Chondrocyte (in vitro differentiated cells): ENCODE results near the gene MED8. TPM values are rescaled to one million over a fixed set of nuclear protein-coding genes. Genes with fewer than 3 reads are reported as not detected.

Experiments used
- DNase-seq: peaks from one replicate; pipeline ENCODE4 v3.0.0; 2021; ENCODE audit warnings: mixed read lengths, low spot score
- H3K27ac Mint-ChIP-seq: one replicate; pipeline ENCODE4 v1.8.0; 2021; ENCODE audit warnings: mild to moderate bottlenecking, moderate library complexity, mixed read lengths; ENCODE audit not compliant: unreplicated experiment
- H3K27me3 Mint-ChIP-seq: 2 replicates; pipeline ENCODE4 v1.8.0; 2021; ENCODE audit warnings: low read depth, mixed read lengths
- H3K36me3 Mint-ChIP-seq: 2 replicates; pipeline ENCODE4 v1.8.0; 2021; ENCODE audit warnings: low read depth, mixed read lengths
- H3K4me1 Mint-ChIP-seq: 2 replicates; pipeline ENCODE4 v1.8.0; 2021; ENCODE audit warnings: low read depth, mild to moderate bottlenecking, mixed read lengths
- H3K4me3 Mint-ChIP-seq: one replicate; pipeline ENCODE4 v1.8.0; 2021; ENCODE audit warnings: mild to moderate bottlenecking, moderate library complexity, mixed read lengths; ENCODE audit not compliant: unreplicated experiment
- H3K9me3 Mint-ChIP-seq: 2 replicates; pipeline ENCODE4 v1.8.0; 2021; ENCODE audit warnings: low read depth, mixed read lengths
- total RNA-seq: library from RNA; stranded (reverse); gene quantifications from 3 replicates; pipeline ENCODE4 v1.2.1, GENCODE V29; 2021
- TF ChIP-seq, protein P1 (sequence below): fragments of 200-600 bp; sonication (generic); IDR thresholded peaks from 2 replicates; pipeline ENCODE4 v1.5.0; 2021; ENCODE audit warnings: antibody characterized with exemption, mild to moderate bottlenecking, moderate library complexity

MED8 gene
- total RNA-seq, 1 donor from 2014 or later: 48.4 TPM

DNA sequence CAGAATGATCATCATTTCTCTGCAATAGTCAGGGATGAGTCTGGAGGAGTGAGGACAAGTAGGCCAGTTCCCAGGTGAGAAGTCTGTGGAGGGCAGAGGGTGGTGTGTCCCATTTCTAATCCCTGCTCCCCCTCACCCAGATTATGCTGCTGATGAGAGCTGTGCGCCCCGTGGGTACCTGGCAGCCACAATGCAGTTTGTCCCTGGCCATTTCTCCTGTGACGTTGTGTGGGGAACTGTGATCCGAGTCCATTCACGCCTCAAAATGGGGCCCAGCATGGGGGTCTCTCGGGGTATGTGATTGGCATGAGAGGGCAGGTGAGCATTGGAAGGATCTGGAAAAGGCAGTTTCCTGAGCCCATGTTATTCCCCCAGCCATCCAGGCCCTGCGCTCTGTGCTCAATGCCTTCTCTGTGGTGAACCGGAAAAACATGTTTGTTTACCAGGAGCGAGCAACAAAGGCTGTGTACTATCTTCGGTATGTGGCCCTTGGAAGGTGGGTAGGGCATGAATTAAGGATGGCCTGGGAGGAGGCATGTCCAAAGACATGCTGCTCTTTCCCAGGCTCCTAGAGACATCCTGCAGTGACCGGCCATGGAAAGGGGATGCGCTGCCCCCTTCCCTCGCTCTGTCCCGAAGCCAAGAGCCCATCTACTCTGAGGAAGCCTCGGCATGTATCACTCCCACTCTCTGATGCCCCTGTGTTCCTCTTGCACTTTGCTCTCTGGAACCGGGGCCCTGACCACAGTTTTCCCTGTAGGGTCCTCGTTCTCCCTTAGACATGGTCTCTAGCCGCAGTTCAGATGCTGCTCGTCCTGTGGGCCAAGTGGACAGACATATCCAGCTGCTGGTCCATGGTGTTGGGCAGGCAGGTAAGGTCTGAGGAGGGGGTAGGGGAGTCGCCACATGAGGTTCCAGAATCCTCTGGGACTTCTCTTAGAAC lies 47.7 kb upstream of the MED8 start:
- no peak overlapping the region for H3K4me3 Mint-ChIP-seq
- H3K4me1 Mint-ChIP-seq: peaks cover 6% of the 10 kb centered on the region
- no peaks in the 10 kb centered on the region for H3K27me3 Mint-ChIP-seq
- no peak overlapping the region for H3K27ac Mint-ChIP-seq
- H3K36me3 Mint-ChIP-seq: peaks cover 34% of the 10 kb centered on the region
- H3K9me3 Mint-ChIP-seq: no peaks in the 10 kb centered on the region
- DNase-seq: no peak
- TF ChIP-seq, protein P1, sequence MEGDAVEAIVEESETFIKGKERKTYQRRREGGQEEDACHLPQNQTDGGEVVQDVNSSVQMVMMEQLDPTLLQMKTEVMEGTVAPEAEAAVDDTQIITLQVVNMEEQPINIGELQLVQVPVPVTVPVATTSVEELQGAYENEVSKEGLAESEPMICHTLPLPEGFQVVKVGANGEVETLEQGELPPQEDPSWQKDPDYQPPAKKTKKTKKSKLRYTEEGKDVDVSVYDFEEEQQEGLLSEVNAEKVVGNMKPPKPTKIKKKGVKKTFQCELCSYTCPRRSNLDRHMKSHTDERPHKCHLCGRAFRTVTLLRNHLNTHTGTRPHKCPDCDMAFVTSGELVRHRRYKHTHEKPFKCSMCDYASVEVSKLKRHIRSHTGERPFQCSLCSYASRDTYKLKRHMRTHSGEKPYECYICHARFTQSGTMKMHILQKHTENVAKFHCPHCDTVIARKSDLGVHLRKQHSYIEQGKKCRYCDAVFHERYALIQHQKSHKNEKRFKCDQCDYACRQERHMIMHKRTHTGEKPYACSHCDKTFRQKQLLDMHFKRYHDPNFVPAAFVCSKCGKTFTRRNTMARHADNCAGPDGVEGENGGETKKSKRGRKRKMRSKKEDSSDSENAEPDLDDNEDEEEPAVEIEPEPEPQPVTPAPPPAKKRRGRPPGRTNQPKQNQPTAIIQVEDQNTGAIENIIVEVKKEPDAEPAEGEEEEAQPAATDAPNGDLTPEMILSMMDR: no peak

DNA sequence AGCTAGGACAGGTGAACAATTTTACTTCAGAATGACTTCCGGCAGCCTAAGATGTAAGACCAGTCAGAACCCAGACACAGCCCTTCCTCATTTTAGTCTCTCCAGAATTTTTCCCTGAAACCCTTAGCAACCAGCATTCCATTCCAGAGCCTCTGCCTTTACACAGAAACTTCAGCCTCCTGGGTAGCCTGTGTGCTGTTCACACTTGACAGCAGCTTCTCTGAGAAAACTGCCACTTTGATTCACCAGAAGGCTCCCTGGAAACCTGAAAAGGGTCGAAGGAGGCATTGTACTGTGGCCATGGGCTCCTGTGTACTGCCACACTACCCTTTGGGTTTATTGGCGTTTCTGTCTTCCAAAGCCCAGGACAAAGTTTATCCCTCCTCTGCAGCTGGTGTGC lies 46.8 kb upstream of the MED8 start:
- H3K27me3 Mint-ChIP-seq: no peaks in the 10 kb centered on the region
- H3K36me3 Mint-ChIP-seq: peaks cover 40% of the 10 kb centered on the region
- peaks cover 6% of the 10 kb centered on the region for H3K4me1 Mint-ChIP-seq
- no peak overlapping the region for H3K27ac Mint-ChIP-seq
- no peak overlapping the region for H3K4me3 Mint-ChIP-seq
- H3K9me3 Mint-ChIP-seq: no peaks in the 10 kb centered on the region
- no peak for DNase-seq
- TF ChIP-seq, protein P1: no peak

DNA sequence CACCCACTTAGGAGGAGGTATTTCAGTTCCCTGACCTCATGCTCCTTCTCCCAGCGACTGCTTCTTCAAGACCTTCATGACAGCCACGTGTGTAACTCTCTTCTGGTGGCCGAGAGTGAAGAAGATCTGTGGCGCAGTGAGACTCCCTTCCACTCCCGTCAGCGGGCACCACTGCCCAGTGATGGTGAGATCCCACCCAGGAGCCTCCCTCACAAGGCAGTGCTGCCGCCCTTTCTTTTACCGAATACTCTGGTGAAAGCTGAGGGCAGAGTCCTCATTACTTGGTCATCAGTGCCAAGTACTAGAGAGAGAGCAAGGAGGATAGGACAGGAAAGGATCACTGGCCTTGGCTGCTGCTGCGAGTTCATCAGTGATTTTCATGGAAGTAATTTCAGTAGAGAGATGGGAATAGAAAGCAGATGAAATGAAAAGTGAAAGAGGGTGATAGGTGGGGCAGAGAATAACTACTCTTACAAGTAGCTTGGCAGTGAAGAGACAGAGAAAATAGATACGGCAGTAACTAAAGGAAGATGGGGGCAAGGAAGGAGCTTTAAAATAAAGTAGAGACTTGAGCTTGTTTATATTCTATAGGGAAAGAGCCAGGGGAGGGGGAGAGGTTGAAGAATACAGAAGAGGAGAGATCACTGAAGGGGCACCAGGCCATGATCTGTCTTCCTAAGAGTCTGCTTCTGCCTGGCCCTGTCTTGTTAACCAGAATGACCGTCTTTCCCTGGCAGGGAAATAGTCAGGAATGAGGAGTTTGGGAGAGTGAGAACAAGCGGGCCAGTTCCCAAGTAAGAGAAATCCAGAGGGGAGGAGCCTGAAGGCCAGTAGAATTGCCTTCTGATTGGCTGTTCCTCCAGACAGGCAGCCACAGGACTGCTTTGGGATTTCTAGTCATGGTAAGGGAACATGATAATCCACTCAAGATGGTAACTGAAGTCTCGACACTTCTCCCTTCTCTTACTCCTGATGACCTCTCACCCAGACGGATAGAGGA lies 45.8 kb upstream of the MED8 start:
- no peak for DNase-seq
- H3K36me3 Mint-ChIP-seq: peaks cover 45% of the 10 kb centered on the region
- H3K4me3 Mint-ChIP-seq: no peak overlapping the region
- no peaks in the 10 kb centered on the region for H3K9me3 Mint-ChIP-seq
- TF ChIP-seq, protein P1: no peak
- H3K4me1 Mint-ChIP-seq: peaks cover 6% of the 10 kb centered on the region
- no peaks in the 10 kb centered on the region for H3K27me3 Mint-ChIP-seq
- H3K27ac Mint-ChIP-seq: no peak overlapping the region

DNA sequence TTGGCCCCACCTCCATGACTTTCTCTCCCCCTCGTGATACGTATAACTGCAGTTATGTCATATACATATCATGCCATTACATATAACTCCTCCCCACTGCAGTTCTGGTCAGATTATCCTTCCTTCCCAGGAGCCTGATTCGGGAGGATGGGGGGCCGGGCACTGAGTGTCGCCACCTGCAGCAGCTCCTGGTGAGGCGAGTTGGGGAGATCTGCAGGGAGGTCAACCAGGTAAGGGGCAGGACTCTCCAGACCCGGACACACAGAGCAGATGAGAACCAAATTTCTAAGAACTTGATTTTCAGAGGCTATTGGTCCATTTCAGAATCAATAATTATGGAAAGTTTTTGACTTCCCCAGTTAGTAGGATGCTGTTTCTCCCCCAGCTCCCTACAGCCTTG lies 44.7 kb upstream of the MED8 start:
- TF ChIP-seq, protein P1: no peak
- H3K27me3 Mint-ChIP-seq: no peaks in the 10 kb centered on the region
- no peak for DNase-seq
- no peak overlapping the region for H3K4me3 Mint-ChIP-seq
- peaks cover 6% of the 10 kb centered on the region for H3K4me1 Mint-ChIP-seq
- peaks cover 52% of the 10 kb centered on the region for H3K36me3 Mint-ChIP-seq
- H3K27ac Mint-ChIP-seq: no peak overlapping the region
- H3K9me3 Mint-ChIP-seq: no peaks in the 10 kb centered on the region

DNA sequence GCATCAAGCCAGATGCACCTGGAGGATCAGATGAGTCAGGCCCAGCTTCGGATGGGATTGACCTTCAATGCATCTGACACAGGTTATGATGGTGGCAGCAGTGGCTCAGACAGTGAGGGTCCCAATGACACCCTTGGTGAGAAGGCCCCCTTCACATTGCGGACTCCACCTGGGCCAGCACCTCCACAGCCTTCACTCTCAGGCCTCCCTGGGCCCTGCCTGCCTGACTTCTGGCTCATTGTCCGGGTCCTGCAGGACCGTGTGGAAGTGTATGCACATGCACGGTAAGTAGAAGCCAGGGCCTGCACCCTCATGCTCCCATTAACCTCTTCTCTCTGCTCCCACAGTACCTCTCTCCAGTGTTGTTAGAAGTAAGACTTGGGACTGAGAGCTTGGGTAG lies 43.3 kb upstream of the MED8 start:
- Mint-ChIP-seq H3K4me1 (peaks cover 6% of the 10 kb centered on the region), H3K9me3 (no peaks in the 10 kb centered on the region), H3K4me3 (no peak overlapping the region), H3K36me3 (peaks cover 53% of the 10 kb centered on the region), H3K27ac (no peak overlapping the region), H3K27me3 (no peaks in the 10 kb centered on the region)
- TF ChIP-seq, protein P1: no peak
- DNase-seq: no peak
